Choroid plexus epithelial cell (primary cell): ENCODE measurements around the gene EPYC.

Experiments used
- DNase-seq: peaks from one replicate; pipeline ENCODE4 v3.0.0-alpha.2; 2010; ENCODE audit warnings: low read depth
- H3K4me3 ChIP-seq: 2 replicates; pipeline ENCODE4 v1.5.1; 2011; ENCODE audit warnings: low read depth, mild to moderate bottlenecking, control low read depth, low read length, moderate library complexity
- CTCF ChIP-seq: conservative IDR thresholded peaks from 2 replicates; pipeline ENCODE4 v1.5.1; 2011; ENCODE audit warnings: low read depth, mild to moderate bottlenecking, control low read depth, inconsistent platforms, low read length, moderate library complexity

EPYC gene

GRCh38 chr12:90970471-90970870 is 34.3 kb downstream of the EPYC start:
- no peak for TF ChIP-seq CTCF
- DNase-seq, result no peak

GRCh38 chr12:90969851-90970250 is 34.9 kb downstream of the EPYC start:
- no peak for TF ChIP-seq CTCF

More at GRCh38 chr12:90970471-90970870, 34.3 kb downstream of the EPYC start:
- no peak overlapping the region for H3K4me3 ChIP-seq

GRCh38 chr12:90969346-90969745 is 35.4 kb downstream of the EPYC start:
- no peak for TF ChIP-seq CTCF
- no peak for DNase-seq
- H3K4me3 ChIP-seq, result no peak overlapping the region

More at GRCh38 chr12:90969851-90970250, 34.9 kb downstream of the EPYC start:
- H3K4me3 ChIP-seq, result no peak overlapping the region
- no peak for DNase-seq

- no peak for DNase-seq
- H3K4me3 ChIP-seq, result no peak overlapping the region
- no peak for TF ChIP-seq CTCF
These were observed 39.6 kb downstream of the EPYC start for GRCh38 chr12:90965204-90965603.

- no peak for DNase-seq
- TF ChIP-seq CTCF, result no peak
- no peak overlapping the region for H3K4me3 ChIP-seq
These were observed 40.2 kb downstream of the EPYC start for GRCh38 chr12:90964616-90965015.

GRCh38 chr12:90963946-90964345 is 40.8 kb downstream of the EPYC start:
- no peak for DNase-seq
- no peak for TF ChIP-seq CTCF
- no peak overlapping the region for H3K4me3 ChIP-seq

- no peak for DNase-seq
- TF ChIP-seq CTCF, result no peak
- no peak overlapping the region for H3K4me3 ChIP-seq
These were observed 43.6 kb downstream of the EPYC start for GRCh38 chr12:90961154-90961553.
